ENCODE results near the gene HPS5.

HPS5 gene

GRCh38 chr11:18314784-18315523 is 7.0 kb downstream of the HPS5 start:
- no peak overlapping the region for H3K9ac ChIP-seq (ENCODE audit: low read depth, low read length, poor library complexity, severe bottlenecking)
- no peaks in the 10 kb centered on the region for H3K9me3 ChIP-seq (ENCODE audit: insufficient read depth, low read depth, low read length)
- peaks cover 38% of the 10 kb centered on the region for H3K79me2 ChIP-seq (ENCODE audit: insufficient read depth, low read length)
- H2AFZ ChIP-seq (ENCODE audit: low read length) = no peak overlapping the region
- no peak overlapping the region for H3K4me3 ChIP-seq (ENCODE audit: low read length, poor library complexity, severe bottlenecking)
- peaks cover 12% of the 10 kb centered on the region; the same call in 1 of the 2 replicates for H3K36me3 ChIP-seq (ENCODE audit: insufficient read depth, low read length)
- H3K4me2 ChIP-seq (ENCODE audit: low read depth, low read length, poor library complexity, severe bottlenecking) = no peak overlapping the region
- H3K4me1 ChIP-seq (ENCODE audit: insufficient read depth, low read length, poor library complexity, severe bottlenecking) = peaks cover 20% of the 10 kb centered on the region
- no peaks in the 10 kb centered on the region for H3K9me2 ChIP-seq (replicated peaks; ENCODE audit: low read depth, low read length)
- H3F3A ChIP-seq (ENCODE audit: low read depth) = no peaks in the 10 kb centered on the region
- TF ChIP-seq EZH2phosphoT487 (IDR thresholded peaks at IDR 0.05; ENCODE audit: borderline replicate concordance) (no peak), CTCF (conservative IDR thresholded peaks at IDR 0.05; ENCODE audit: low read length) (no peak)
- peaks cover 3% of the 10 kb centered on the region for H4K20me1 ChIP-seq (ENCODE audit: insufficient read depth, low read length, poor library complexity, severe bottlenecking)
- H3K27me3 ChIP-seq (ENCODE audit: insufficient read depth, low read length, poor library complexity, severe bottlenecking) = no peaks in the 10 kb centered on the region

- no peak overlapping the region for H3K4me3 ChIP-seq (ENCODE audit: low read length, poor library complexity, severe bottlenecking)
- H3K36me3 ChIP-seq (ENCODE audit: insufficient read depth, low read length) = peaks cover 17% of the 10 kb centered on the region; the same call in 1 of the 2 replicates
- peaks cover 12% of the 10 kb centered on the region for H3K4me1 ChIP-seq (ENCODE audit: insufficient read depth, low read length, poor library complexity, severe bottlenecking)
- no peaks in the 10 kb centered on the region for H3K9me2 ChIP-seq (replicated peaks; ENCODE audit: low read depth, low read length)
- H4K20me1 ChIP-seq (ENCODE audit: insufficient read depth, low read length, poor library complexity, severe bottlenecking) = peaks cover 3% of the 10 kb centered on the region
- no peak overlapping the region for H3K9ac ChIP-seq (ENCODE audit: low read depth, low read length, poor library complexity, severe bottlenecking)
- TF ChIP-seq EZH2phosphoT487 (IDR thresholded peaks at IDR 0.05; ENCODE audit: borderline replicate concordance) = no peak
- TF ChIP-seq CTCF (conservative IDR thresholded peaks at IDR 0.05; ENCODE audit: low read length) = no peak
- no peak overlapping the region for H3K4me2 ChIP-seq (ENCODE audit: low read depth, low read length, poor library complexity, severe bottlenecking)
- H2AFZ ChIP-seq (ENCODE audit: low read length) = no peak overlapping the region
- no peaks in the 10 kb centered on the region for H3F3A ChIP-seq (ENCODE audit: low read depth)
- no peaks in the 10 kb centered on the region for H3K9me3 ChIP-seq (ENCODE audit: insufficient read depth, low read depth, low read length)
- H3K27me3 ChIP-seq (ENCODE audit: insufficient read depth, low read length, poor library complexity, severe bottlenecking) = no peaks in the 10 kb centered on the region
- peaks cover 30% of the 10 kb centered on the region for H3K79me2 ChIP-seq (ENCODE audit: insufficient read depth, low read length)
Measured at GRCh38 chr11:18313965-18314763, 7.8 kb downstream of the HPS5 start.

- no peak overlapping the region for H3K4me3 ChIP-seq (ENCODE audit: low read length, poor library complexity, severe bottlenecking)
- no peaks in the 10 kb centered on the region for H3K9me3 ChIP-seq (ENCODE audit: insufficient read depth, low read depth, low read length)
- H3K4me2 ChIP-seq (ENCODE audit: low read depth, low read length, poor library complexity, severe bottlenecking) = no peak overlapping the region
- H4K20me1 ChIP-seq (ENCODE audit: insufficient read depth, low read length, poor library complexity, severe bottlenecking) = no peaks in the 10 kb centered on the region
- TF ChIP-seq EZH2phosphoT487 (IDR thresholded peaks at IDR 0.05; ENCODE audit: borderline replicate concordance) (no peak), CTCF (conservative IDR thresholded peaks at IDR 0.05; ENCODE audit: low read length) (no peak)
- H3K4me1 ChIP-seq (ENCODE audit: insufficient read depth, low read length, poor library complexity, severe bottlenecking) = no peaks in the 10 kb centered on the region
- H3K27me3 ChIP-seq (ENCODE audit: insufficient read depth, low read length, poor library complexity, severe bottlenecking) = no peaks in the 10 kb centered on the region
- peaks cover 17% of the 10 kb centered on the region for H3K79me2 ChIP-seq (ENCODE audit: insufficient read depth, low read length)
- H3K9me2 ChIP-seq (replicated peaks; ENCODE audit: low read depth, low read length) = no peaks in the 10 kb centered on the region
- H2AFZ ChIP-seq (ENCODE audit: low read length) = no peak overlapping the region
- H3F3A ChIP-seq (ENCODE audit: low read depth) = no peaks in the 10 kb centered on the region
- no peak overlapping the region for H3K9ac ChIP-seq (ENCODE audit: low read depth, low read length, poor library complexity, severe bottlenecking)
- H3K36me3 ChIP-seq (ENCODE audit: insufficient read depth, low read length) = peaks cover 30% of the 10 kb centered on the region; the same call in 1 of the 2 replicates
Measured at GRCh38 chr11:18312663-18313420, 9.1 kb downstream of the HPS5 start.
